OCI-LY3 (cell line): ENCODE results near the gene PITPNM2.

Experiments
- H2AFZ ChIP-seq: fragments of 200-600, 300-600 bp; shearing (Covaris generic); 2 replicates; pipeline ENCODE4 v1.6.0; 2014; ENCODE audit warnings: antibody characterized with exemption, low read depth, low read length
- H3K27ac ChIP-seq: fragments of 200-600, 300-600 bp; sonication (generic); 2 replicates; pipeline ENCODE4 v1.5.1; 2014; ENCODE audit warnings: mild to moderate bottlenecking, low read length, moderate library complexity, mixed read lengths
- H3K27me3 ChIP-seq: fragments of 200-600, 300-600 bp; sonication (generic); 2 replicates; pipeline ENCODE4 v1.6.1; 2014; ENCODE audit warnings: low read depth, low read length, mixed read lengths
- H3K36me3 ChIP-seq: fragments of 200-600, 300-600 bp; sonication (generic); replicated peaks from 2 replicates; pipeline ENCODE3; 2014; ENCODE audit warnings: low read depth, low read length, mixed read lengths
- H3K4me1 ChIP-seq: fragments of 300-600, 200-600 bp; sonication (generic); 2 replicates; pipeline ENCODE4 v1.6.1; 2014; ENCODE audit warnings: low read length, mixed read lengths
- H3K4me2 ChIP-seq: fragments of 200-600, 300-600 bp; sonication (generic); 2 replicates; pipeline ENCODE4 v1.6.1; 2014; ENCODE audit warnings: low read length, mixed read lengths
- H3K4me3 ChIP-seq: fragments of 300-600, 200-600 bp; sonication (generic); 2 replicates; pipeline ENCODE4 v1.5.1; 2014; ENCODE audit warnings: antibody characterized with exemption, mild to moderate bottlenecking, low read length, moderate library complexity
- H3K79me2 ChIP-seq: fragments of 300-600, 200-600 bp; shearing (Covaris generic); 2 replicates; pipeline ENCODE4 v1.6.1; 2014; ENCODE audit warnings: mild to moderate bottlenecking, low read length, mixed read lengths
- H3K9ac ChIP-seq: fragments of 300-600, 200-600 bp; shearing (Covaris generic); 2 replicates; pipeline ENCODE4 v1.6.0; 2014; ENCODE audit warnings: mild to moderate bottlenecking, low read length, moderate library complexity
- H3K9me3 ChIP-seq: fragments of 200-600, 300-600 bp; shearing (Covaris generic); 2 replicates; pipeline ENCODE4 v1.6.1; 2014; ENCODE audit warnings: low read length, mixed read lengths; ENCODE audit not compliant: insufficient read depth
- H4K20me1 ChIP-seq: fragments of 200-600, 300-600 bp; sonication (generic); 2 replicates; pipeline ENCODE4 v1.6.1; 2016; ENCODE audit warnings: low read length, mixed read lengths; ENCODE audit not compliant: insufficient read depth
- EZH2phosphoT487 ChIP-seq: fragments of 200-600 bp; shearing (Covaris generic); IDR thresholded peaks from 2 replicates; pipeline ENCODE4 v1.6.1; 2018; ENCODE audit warnings: antibody characterized with exemption, mixed run types, low read depth
- TF ChIP-seq, protein P1 (sequence below): fragments of 200-600, 300-600 bp; sonication (generic); IDR thresholded peaks from 2 replicates; pipeline ENCODE4 v1.5.1; 2014; ENCODE audit warnings: antibody characterized with exemption, low read length, low read depth

PITPNM2 gene

DNA sequence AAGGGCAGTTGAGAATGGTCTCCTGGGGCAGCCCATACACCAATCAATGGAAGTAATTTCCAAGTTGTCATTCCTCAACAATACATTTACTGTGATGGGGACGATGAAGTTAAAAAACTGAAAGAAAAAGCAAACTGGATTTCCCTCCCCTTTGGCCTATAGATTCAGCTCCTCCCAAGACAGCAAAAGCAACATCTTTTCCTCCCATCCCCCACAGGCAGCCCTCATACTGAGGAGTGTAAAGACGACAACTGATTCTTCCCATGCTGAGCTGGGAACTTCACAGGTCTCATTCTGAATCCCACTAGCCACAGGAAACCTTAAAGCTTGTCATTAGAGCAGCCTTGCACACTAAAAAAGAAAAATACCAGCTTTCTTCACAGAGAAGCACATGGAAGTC lies 48.5 kb downstream of the PITPNM2 start:
- H3K4me2 ChIP-seq: no peak overlapping the region
- H3K4me3 ChIP-seq: no peak overlapping the region
- no peaks in the 10 kb centered on the region for H3K27me3 ChIP-seq
- H3K9me3 ChIP-seq: no peaks in the 10 kb centered on the region
- H2AFZ ChIP-seq: no peak overlapping the region
- no peak overlapping the region for H3K27ac ChIP-seq
- H3K9ac ChIP-seq: no peak overlapping the region
- no peaks in the 10 kb centered on the region for H3K36me3 ChIP-seq
- H3K4me1 ChIP-seq: no peaks in the 10 kb centered on the region
- no peak for TF ChIP-seq EZH2phosphoT487
- TF ChIP-seq, protein P1, sequence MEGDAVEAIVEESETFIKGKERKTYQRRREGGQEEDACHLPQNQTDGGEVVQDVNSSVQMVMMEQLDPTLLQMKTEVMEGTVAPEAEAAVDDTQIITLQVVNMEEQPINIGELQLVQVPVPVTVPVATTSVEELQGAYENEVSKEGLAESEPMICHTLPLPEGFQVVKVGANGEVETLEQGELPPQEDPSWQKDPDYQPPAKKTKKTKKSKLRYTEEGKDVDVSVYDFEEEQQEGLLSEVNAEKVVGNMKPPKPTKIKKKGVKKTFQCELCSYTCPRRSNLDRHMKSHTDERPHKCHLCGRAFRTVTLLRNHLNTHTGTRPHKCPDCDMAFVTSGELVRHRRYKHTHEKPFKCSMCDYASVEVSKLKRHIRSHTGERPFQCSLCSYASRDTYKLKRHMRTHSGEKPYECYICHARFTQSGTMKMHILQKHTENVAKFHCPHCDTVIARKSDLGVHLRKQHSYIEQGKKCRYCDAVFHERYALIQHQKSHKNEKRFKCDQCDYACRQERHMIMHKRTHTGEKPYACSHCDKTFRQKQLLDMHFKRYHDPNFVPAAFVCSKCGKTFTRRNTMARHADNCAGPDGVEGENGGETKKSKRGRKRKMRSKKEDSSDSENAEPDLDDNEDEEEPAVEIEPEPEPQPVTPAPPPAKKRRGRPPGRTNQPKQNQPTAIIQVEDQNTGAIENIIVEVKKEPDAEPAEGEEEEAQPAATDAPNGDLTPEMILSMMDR: no peak
- H3K79me2 ChIP-seq: no peaks in the 10 kb centered on the region
- no peaks in the 10 kb centered on the region for H4K20me1 ChIP-seq

DNA sequence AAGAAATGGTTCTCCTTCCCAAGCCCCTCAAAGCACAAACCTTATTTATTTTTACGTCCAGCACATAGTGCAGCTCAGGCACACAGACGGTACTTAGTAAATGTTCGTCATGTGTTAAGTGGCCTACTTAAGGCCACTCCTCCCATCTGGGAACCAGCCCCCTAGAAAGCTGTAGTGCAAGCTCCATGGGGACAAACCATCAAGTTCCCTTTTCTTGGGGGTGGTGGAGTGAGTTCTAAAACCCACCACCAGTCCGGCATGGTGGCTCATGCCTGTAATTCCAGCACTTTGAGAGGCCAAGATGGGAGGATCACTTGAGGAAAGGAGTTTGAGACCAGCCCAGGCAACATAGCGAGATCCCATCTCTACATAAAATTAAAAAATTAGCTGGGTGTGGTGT lies 49.4 kb downstream of the PITPNM2 start:
- TF ChIP-seq EZH2phosphoT487: no peak
- TF ChIP-seq, protein P1: no peak
- Histone ChIP-seq H3K27ac (no peak overlapping the region), H3K4me3 (no peak overlapping the region), H3K9me3 (no peaks in the 10 kb centered on the region), H3K9ac (no peak overlapping the region), H3K27me3 (no peaks in the 10 kb centered on the region), H3K4me2 (no peak overlapping the region), H3K4me1 (no peaks in the 10 kb centered on the region), H3K36me3 (no peaks in the 10 kb centered on the region), H4K20me1 (no peaks in the 10 kb centered on the region), H2AFZ (no peak overlapping the region), H3K79me2 (no peaks in the 10 kb centered on the region)
